ENCODE data around the gene LRP1B. TPM values are rescaled to one million over a fixed set of nuclear protein-coding genes. Genes with fewer than 3 reads are reported as not detected.

LRP1B gene
- total RNA-seq, 1 experiment from 2014 or later: 0.52 TPM

- ChIA-PET CTCF (no interaction called here), POLR2A (no interaction called here)
- no peak overlapping the region for H3K27ac Mint-ChIP-seq
- H3K4me1 Mint-ChIP-seq: peaks cover 11% of the 10 kb centered on the region
- H3K27me3 Mint-ChIP-seq (ENCODE audit: low read depth): no peaks in the 10 kb centered on the region
- no peak overlapping the region for H3K4me3 Mint-ChIP-seq
- DNase-seq (ENCODE audit: low spot score) (no peak), ATAC-seq (no peak)
- H3K36me3 Mint-ChIP-seq: peaks cover 4% of the 10 kb centered on the region
- peaks cover 8% of the 10 kb centered on the region for H3K9me3 Mint-ChIP-seq
- TF ChIP-seq ZNF425 (CRISPR knock-in tag; conservative IDR thresholded peaks at IDR 0.05) (no peak), ZMAT4 (CRISPR knock-in tag; IDR thresholded peaks at IDR 0.05) (no peak), PRDM15 (CRISPR knock-in tag; IDR thresholded peaks at IDR 0.05) (no peak), ZNF281 (CRISPR knock-in tag; IDR thresholded peaks at IDR 0.05) (no peak), IRF2 (CRISPR knock-in tag; IDR thresholded peaks at IDR 0.05; ENCODE audit: borderline replicate concordance, low read depth) (no peak), JAZF1 (CRISPR knock-in tag; IDR thresholded peaks at IDR 0.05) (no peak), AR (CRISPR knock-in tag; IDR thresholded peaks at IDR 0.05) (no peak), EMX1 (CRISPR knock-in tag; IDR thresholded peaks at IDR 0.05) (no peak)
These were observed 1126.7 kb downstream of the LRP1B start for GRCh38 chr2:141003967-141004657.

- Mint-ChIP-seq H3K9me3 (peaks cover 8% of the 10 kb centered on the region), H3K4me3 (no peak overlapping the region), H3K36me3 (peaks cover 4% of the 10 kb centered on the region), H3K4me1 (peaks cover 4% of the 10 kb centered on the region), H3K27ac (no peak overlapping the region), H3K27me3 (ENCODE audit: low read depth) (no peaks in the 10 kb centered on the region)
- ATAC-seq (no peak), DNase-seq (ENCODE audit: low spot score) (no peak)
- CTCF ChIA-PET: no interaction called here
- POLR2A ChIA-PET: no interaction called here
- TF ChIP-seq FOXK1 (CRISPR knock-in tag; IDR thresholded peaks at IDR 0.05): no peak
- TF ChIP-seq FOXP4 (CRISPR knock-in tag; IDR thresholded peaks at IDR 0.05): no peak
- TF ChIP-seq E2F1 (CRISPR knock-in tag; IDR thresholded peaks at IDR 0.05): no peak
- no peak for TF ChIP-seq ARID4B (CRISPR knock-in tag; IDR thresholded peaks at IDR 0.05; ENCODE audit: borderline replicate concordance)
- no peak for TF ChIP-seq ATF1 (CRISPR knock-in tag; IDR thresholded peaks at IDR 0.05)
- TF ChIP-seq RELA (CRISPR knock-in tag; IDR thresholded peaks at IDR 0.05; ENCODE audit: borderline replicate concordance): no peak
These were observed 1129.1 kb downstream of the LRP1B start for GRCh38 chr2:141001750-141002149.

All from WTC11 (cell line).